GM18502 (cell line): ENCODE measurements around the gene KCNJ5.

Source experiments
- ATAC-seq: cut with Tn5 transposase; IDR thresholded peaks from one replicate; pipeline ENCODE4 v1.9.1; 2021; ENCODE audit warnings: mild to moderate bottlenecking; ENCODE audit not compliant: unreplicated experiment, poor library complexity

The KCNJ5 gene

DNA sequence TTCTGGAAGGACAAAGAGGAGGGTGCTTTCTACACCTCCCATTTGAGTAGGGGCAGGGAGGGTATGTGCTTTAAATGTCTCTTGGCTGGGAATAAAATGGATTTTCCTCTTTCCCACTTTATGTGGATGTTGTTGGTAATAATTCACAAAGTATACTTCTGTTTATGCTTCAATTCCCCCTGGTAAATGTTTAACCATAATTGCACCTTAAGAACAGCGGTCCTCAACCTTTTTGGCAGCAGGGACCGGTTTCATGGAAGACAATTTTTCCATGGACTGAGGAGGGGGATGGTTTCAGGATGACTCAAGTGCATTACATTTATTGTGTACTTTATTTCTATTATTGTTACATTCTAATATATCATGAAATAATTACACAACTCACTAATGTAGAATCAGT, 55.5 kb downstream of the KCNJ5 start:
- no peak for ATAC-seq

DNA sequence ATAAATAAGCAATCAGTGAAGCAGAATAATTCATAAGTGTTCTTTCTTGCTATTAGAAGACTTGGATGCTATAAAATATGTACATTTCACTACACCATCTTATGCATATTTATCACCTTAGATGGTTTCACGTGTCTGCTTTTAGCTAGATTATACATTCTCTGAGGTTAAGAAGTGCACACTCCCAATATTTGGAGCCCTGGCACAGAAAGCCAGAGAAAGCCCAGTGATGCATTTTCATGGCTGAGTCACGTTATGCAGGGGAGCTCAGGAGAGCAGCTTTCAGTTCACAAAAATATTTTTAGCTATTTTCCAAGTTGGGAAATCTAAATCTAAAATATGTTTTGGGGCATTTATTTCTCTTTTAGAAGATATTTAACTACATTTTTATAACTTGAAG, 56.6 kb downstream of the KCNJ5 start:
- ATAC-seq = no peak

DNA sequence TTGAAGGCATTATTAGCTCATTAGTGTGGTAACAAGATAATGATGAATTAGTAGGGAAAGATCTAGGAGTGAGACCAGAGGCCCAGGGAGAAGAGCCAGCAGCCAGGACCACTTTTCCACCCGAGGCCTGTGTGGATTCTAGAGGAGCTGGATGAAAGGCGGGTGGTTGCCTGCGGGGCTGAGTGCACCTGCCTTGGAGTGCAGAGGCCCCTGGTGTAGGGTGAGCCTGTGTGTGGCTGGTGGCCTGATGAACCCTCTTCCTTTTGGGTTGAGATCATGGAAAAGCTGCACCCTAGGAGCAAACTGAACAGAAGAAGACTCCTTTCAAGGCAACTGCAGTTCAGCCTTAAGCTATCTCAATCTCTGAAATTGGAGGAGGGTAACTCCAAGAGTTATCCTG, 57.4 kb downstream of the KCNJ5 start:
- no peak for ATAC-seq

DNA sequence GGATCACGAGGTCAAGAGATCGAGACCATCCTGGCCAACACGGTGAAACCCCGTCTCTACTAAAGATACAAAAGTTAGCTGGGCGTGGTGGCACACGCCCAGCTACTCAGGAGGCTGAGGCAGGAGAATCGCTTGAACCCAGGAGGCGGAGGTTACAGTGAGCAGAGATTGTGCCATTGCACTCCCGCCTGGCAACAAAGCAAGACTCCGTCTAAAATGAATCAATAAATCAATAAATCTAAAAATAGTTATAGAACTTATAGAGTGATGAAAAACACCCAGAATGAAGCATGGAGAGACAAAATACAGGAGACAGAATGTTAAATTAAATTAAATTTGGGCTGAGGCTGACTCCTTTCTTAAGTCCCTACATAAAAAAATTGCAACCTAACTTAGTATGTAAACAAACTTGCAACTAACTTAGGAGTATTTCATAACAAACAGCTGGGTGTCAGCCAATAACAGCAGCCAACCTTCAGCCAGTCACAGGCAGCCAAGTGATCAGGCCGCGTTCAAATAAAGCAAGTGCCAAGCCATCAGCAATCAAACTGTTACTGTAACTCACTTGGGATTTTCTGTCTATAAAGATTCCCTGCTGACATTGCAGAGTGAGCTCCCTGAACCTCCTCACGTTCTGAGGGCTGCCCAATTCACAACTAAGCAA, 58.8 kb downstream of the KCNJ5 start:
- ATAC-seq = no peak

DNA sequence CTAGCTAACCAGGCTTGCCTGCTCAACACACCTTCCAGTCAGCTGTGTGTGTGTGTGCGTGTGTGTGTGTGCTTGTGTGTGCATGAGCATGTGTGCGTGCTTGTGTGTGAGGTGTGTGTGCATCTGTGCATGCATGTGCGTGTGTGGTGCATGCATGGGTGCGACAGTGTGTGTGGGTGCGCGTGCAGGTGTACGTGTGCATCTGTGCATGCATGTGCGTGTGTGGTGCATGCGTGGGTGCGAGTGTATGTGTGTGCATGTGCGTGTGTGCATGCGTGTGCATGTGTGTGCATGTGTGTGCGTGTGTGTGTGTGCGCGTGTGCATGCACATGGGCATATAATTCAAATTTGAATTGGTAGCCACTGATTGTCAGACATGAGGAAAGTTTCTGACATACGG, 62.0 kb downstream of the KCNJ5 start:
- no peak for ATAC-seq

DNA sequence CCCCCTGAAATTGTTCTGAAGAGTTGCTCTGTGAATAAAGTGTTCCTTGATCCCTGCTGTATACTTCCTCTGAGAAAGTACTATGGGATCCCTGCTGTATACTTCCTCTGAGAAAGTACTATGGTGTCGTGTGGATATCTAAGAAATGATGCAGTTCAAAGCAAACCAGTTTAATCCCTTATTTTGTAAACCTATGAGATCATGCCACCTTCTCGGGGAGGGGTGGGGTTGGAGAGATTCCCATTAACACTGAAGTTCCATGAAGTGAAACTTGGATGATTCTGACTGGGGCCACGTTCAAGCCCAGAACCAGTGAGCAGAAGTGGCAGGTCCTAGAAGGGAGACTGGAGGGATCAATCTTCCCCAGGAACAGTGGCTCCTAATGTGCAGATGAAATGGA, 64.5 kb downstream of the KCNJ5 start:
- ATAC-seq = no peak

DNA sequence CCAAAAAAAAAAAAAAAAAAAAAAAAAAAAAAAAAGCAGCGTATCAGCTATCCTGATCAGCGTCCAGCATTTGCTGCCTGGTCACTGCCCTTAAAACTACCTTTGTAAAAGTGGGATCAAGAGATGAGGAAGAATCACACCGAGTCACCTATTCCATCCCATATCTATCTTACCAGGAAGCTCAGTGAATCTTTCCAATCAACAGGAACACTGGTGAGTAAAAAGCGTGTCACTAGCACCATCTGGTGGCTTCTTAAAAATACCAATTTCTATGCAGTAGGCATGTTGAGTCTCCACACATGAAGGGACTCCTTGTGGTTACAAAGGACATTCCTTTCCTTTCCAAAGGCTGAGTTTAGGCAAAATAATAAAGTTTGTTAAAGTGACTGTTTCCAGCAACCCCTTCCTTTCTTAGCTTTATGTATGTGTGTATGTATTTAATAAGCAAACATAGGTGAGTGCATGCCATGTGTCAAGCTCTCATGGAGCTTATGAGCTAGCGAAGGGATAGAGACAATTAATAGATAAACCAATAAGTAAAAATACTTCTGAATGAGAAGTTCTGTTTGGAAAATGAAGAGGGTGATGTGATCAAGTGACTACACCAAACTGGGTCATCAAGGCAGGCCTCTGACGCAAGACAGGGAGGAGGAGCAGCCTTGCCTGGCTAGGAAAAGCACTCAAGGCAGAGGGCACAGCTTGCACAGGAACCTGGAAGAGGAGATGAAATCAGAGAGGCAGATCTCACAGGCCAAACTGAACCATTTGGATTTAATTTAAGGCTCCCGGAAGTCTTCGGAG, 65.4 kb downstream of the KCNJ5 start:
- peak; percentile 53 for ATAC-seq

DNA sequence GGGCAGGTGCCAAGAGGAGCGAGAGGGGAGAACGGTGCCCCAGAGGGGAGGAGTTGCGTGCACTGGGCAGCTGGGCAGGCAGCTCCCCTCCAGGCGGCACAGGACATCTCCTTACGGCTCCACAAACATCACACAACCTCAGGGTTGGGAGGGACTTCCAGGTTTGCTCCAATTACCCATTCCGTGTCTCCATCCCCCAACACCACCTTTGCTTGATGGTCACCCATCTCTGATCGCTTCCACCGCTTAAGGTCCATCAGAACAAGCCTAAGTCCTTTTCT, 66.0 kb downstream of the KCNJ5 start:
- ATAC-seq = no peak

DNA sequence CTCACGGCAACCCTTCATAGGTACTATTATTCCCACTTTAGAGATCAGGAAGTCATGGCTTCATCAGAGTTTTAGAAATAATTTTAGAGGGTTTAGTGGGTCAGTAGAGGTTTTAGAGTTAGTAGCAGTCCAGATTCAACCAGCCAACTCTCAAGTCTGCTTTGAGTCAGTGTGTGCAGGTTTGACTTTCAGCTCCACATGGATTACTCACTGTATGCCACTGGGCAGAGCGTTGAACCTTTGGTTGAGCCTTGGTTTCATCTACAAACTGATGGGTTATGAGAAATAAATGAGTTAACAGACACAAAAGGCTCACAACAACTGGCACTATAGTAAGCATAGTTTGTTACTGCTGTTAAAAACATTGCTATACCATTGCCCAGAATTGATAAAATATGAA, 70.5 kb downstream of the KCNJ5 start:
- no peak for ATAC-seq

DNA sequence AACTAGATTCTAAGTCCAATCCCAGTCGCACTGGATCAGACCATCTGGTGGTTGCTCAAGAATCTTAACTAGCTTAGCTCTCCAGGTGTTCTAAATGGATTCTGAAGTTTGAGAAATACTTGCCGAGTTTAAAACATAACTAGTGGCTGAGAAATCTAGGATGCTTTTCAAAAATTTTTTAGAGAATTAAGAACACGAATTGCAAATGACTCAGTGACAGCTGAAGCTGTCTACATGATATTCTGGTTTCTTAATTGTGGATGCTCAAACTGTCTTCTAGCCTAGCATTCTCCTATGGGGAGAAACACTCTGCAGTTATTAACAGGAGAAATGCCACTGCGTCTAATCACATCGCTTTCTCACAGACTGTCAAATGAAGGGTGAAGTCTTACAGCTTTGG, 71.7 kb downstream of the KCNJ5 start:
- ATAC-seq = no peak

DNA sequence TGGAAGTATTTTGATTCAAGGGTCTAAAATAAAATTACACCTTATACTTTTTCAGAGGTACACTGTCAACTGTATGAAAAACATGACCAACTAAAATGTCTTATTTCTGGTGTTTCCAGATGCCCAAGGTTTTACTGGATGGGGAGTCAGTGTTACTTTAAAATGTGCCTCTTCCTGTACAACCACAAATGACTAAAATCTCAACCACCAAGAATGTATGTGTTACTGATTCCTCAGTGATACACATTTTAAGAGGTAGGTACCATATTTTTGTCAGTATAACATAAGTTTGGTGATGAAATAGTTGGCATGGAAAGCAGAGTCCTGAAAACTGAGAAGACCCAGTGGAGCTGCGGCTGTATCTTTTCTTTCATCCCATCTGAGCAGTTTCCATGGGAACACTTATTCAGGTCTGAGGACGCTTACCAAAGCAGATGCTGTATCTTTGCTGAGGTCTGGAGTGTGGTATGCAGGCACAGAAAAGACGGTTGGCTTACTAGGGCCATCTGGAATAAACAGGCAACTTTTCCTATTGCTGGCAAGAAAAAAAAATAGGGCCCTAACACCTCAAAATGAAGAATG, 72.7 kb downstream of the KCNJ5 start:
- no peak for ATAC-seq

DNA sequence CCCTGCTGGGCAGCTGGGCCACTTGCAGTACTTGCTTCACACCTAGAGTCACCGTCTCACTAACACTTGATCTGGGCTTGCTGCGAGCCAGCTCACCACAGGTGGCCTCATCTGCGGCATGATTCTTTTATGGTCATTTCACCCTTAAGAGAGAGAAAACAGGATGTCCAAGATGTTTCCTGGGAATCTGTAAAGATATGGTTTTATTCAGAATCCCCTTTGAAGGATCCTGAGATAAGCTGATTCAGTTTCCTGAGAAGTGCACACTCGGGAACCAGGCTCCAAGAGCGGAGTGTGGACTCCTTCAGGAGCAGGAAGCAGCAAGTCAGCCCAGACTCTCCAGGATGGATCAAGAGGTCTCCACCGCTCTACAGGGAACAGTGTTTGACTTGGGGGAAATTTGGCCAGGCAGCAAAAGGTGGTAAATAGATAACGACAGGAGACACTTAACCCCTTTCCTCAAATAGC, 73.3 kb downstream of the KCNJ5 start:
- no peak for ATAC-seq

DNA sequence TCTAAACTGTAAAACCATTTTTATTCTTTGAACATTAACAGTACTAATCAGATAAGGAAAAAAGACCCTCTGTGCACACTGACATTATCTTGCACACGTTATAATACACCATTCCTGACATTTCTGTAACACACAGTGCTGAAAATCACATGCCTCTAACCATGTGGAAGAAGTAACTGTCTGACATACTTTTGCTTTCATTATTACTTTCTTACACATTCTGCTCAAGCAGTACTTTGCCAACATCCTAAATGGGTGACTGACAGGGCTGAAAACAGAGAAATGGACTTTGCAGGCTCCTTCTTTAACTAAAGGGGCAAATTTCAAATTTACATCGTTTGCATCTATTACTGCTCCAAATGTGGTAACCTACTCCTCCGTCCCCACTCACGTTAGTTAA, 74.3 kb downstream of the KCNJ5 start:
- ATAC-seq = peak; percentile 98

DNA sequence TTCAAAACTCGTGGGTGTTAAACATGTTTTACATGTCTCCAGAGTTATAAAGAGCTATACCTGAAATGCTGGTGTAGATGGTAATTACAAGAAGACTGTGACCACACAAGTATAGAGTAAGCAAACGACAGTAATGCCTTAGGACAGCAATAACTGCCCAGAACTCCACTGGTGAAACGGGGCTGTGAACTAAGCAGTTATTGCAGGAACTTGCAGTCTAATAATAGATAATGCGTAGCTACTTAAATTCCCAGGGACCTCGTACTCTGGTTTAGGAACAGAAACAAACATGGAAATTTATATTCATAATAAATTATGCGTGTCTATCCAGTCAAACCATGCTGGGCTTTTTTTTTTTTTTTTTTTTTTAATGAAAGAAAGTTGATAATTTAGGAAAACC, 76.4 kb downstream of the KCNJ5 start:
- ATAC-seq = no peak

DNA sequence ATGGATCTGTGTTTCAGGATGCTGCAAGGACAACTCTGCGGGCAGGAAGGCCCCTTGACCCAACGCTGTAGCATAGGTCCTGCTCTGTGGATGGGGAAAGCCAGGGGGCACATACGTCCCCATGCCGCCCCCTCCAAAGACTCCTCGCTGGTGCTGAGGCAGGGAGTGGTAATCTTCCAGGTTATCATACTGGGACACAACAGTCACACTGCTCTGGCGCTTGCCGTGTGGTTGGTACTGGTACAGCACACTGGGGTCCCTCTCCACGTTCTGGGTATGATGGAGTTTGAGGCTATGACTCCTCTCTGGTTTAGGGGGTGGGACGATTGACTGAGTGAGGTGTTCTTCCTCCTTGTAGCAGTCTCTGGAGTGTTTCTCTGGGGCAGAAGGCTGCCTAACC, 77.8 kb downstream of the KCNJ5 start:
- ATAC-seq = no peak
